ENCODE results near the gene OAT. TPM values are rescaled to one million over a fixed set of nuclear protein-coding genes. Genes with fewer than 3 reads are reported as not detected.

Gene OAT
- total RNA-seq, 1 donor from 2014 or later, result 56.7 TPM

DNA sequence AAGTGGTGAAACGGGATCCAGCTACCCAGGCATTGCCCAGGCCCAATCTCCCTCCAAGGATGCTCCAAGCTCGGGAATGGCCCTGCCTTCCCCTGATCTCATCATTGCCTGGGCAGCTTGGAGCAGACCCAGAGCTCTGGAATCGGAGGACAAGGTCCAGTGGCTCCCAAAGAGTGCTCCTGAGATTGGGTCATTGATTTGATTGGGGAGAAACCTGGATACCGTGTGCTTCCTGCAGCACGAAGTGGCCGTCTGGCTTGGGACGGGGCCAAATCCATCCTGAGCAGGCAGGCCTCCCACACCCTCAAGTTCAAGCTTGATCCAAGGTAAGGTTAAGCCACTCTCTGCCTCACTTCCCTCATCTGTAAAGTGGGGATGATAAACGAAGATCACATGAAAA, 69.9 kb downstream of the OAT start:
- Histone ChIP-seq H3K9me3 (ENCODE audit: low read depth) (no peaks in the 10 kb centered on the region), H3K4me2 (no peak overlapping the region), H3K4me1 (peaks cover 2% of the 10 kb centered on the region), H3K27ac (no peak overlapping the region), H3K4me3 (no peak overlapping the region), H3K36me3 (no peaks in the 10 kb centered on the region), H4K20me1 (ENCODE audit: low read depth) (no peaks in the 10 kb centered on the region), H3K27me3 (no peaks in the 10 kb centered on the region), H2AFZ (replicated peaks) (no peak overlapping the region), H3K79me2 (ENCODE audit: low read depth) (no peaks in the 10 kb centered on the region), H3F3A (ENCODE audit: low read depth) (no peaks in the 10 kb centered on the region), H3K9ac (no peak overlapping the region)
- Mint-ChIP-seq H3K27me3 (ENCODE audit: insufficient read depth, low read depth) (peaks cover 4% of the 10 kb centered on the region), H3K9me3 (no peaks in the 10 kb centered on the region), H3K27ac (no peak overlapping the region), H3K36me3 (no peaks in the 10 kb centered on the region), H3K4me3 (no peak overlapping the region), H3K4me1 (peaks cover 12% of the 10 kb centered on the region)
- no peak for TF ChIP-seq EZH2phosphoT487 (IDR thresholded peaks at IDR 0.05)
- TF ChIP-seq, protein P1, sequence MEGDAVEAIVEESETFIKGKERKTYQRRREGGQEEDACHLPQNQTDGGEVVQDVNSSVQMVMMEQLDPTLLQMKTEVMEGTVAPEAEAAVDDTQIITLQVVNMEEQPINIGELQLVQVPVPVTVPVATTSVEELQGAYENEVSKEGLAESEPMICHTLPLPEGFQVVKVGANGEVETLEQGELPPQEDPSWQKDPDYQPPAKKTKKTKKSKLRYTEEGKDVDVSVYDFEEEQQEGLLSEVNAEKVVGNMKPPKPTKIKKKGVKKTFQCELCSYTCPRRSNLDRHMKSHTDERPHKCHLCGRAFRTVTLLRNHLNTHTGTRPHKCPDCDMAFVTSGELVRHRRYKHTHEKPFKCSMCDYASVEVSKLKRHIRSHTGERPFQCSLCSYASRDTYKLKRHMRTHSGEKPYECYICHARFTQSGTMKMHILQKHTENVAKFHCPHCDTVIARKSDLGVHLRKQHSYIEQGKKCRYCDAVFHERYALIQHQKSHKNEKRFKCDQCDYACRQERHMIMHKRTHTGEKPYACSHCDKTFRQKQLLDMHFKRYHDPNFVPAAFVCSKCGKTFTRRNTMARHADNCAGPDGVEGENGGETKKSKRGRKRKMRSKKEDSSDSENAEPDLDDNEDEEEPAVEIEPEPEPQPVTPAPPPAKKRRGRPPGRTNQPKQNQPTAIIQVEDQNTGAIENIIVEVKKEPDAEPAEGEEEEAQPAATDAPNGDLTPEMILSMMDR (IDR thresholded peaks at IDR 0.05), result no peak
- TF ChIP-seq EZH2 (IDR thresholded peaks at IDR 0.05), result no peak
- DNase-seq (ENCODE audit: low spot score), result no peak

GRCh38 chr10:124347956-124348355, 70.8 kb downstream of the OAT start:
- no peaks in the 10 kb centered on the region for H3F3A ChIP-seq (ENCODE audit: low read depth)
- Mint-ChIP-seq H3K4me1 (peaks cover 5% of the 10 kb centered on the region), H3K9me3 (no peaks in the 10 kb centered on the region), H3K27me3 (ENCODE audit: insufficient read depth, low read depth) (peaks cover 9% of the 10 kb centered on the region), H3K36me3 (no peaks in the 10 kb centered on the region), H3K27ac (no peak overlapping the region), H3K4me3 (no peak overlapping the region)
- H3K4me3 ChIP-seq, result no peak overlapping the region
- H2AFZ ChIP-seq (replicated peaks), result no peak overlapping the region
- no peaks in the 10 kb centered on the region for H3K36me3 ChIP-seq
- no peaks in the 10 kb centered on the region for H4K20me1 ChIP-seq (ENCODE audit: low read depth)
- TF ChIP-seq, protein P1 (IDR thresholded peaks at IDR 0.05), result peak; percentile 21
- TF ChIP-seq EZH2phosphoT487 (IDR thresholded peaks at IDR 0.05) (no peak), EZH2 (IDR thresholded peaks at IDR 0.05) (no peak)
- no peak overlapping the region for H3K9ac ChIP-seq
- H3K27ac ChIP-seq, result no peak overlapping the region
- no peaks in the 10 kb centered on the region for H3K4me1 ChIP-seq
- H3K4me2 ChIP-seq, result no peak overlapping the region
- DNase-seq (ENCODE audit: low spot score), result no peak
- no peaks in the 10 kb centered on the region for H3K27me3 ChIP-seq
- H3K9me3 ChIP-seq (ENCODE audit: low read depth), result no peaks in the 10 kb centered on the region
- H3K79me2 ChIP-seq (ENCODE audit: low read depth), result no peaks in the 10 kb centered on the region

Other genes with a start within 250 kb of the OAT start
- gene NKX1-2, start 31.1 kb upstream of the OAT start, total RNA-seq (ENCODE audit: low replicate concordance), result not detected in 2 replicates
- gene LHPP, start 42.9 kb upstream of the OAT start, total RNA-seq (ENCODE audit: low replicate concordance), result 23.3 and 24.5 TPM in 2 replicates